Nephron progenitor cell (in vitro differentiated cells): Measurements from ENCODE around the gene KAT2B.

Experiments used
- DNase-seq: peaks from one replicate; pipeline ENCODE4 v3.0.0; 2021
- H3K27ac Mint-ChIP-seq: 2 replicates; pipeline ENCODE4 v1.8.0; 2021; ENCODE audit warnings: mild to moderate bottlenecking, moderate library complexity, mixed read lengths
- H3K27me3 Mint-ChIP-seq: 2 replicates; pipeline ENCODE4 v1.8.0; 2021; ENCODE audit warnings: mild to moderate bottlenecking, low read depth, mixed read lengths; ENCODE audit not compliant: poor library complexity
- H3K36me3 Mint-ChIP-seq: 2 replicates; pipeline ENCODE4 v1.8.0; 2021; ENCODE audit warnings: low read depth, mixed read lengths
- H3K4me1 Mint-ChIP-seq: 2 replicates; pipeline ENCODE4 v1.8.0; 2021; ENCODE audit warnings: mixed read lengths
- H3K4me3 Mint-ChIP-seq: 2 replicates; pipeline ENCODE4 v1.8.0; 2021; ENCODE audit warnings: mild to moderate bottlenecking, moderate library complexity, mixed read lengths
- H3K9me3 Mint-ChIP-seq: 2 replicates; pipeline ENCODE4 v1.8.0; 2021; ENCODE audit warnings: mild to moderate bottlenecking, moderate library complexity, mixed read lengths
- CTCF ChIP-seq: fragments of 200-600 bp; sonication (generic); IDR thresholded peaks from 2 replicates; pipeline ENCODE4 v1.5.0; 2021; ENCODE audit warnings: antibody characterized with exemption

The KAT2B gene

GRCh38 chr3:20190991-20191390 is 150.7 kb downstream of the KAT2B start:
- Mint-ChIP-seq H3K27me3 (no peaks in the 10 kb centered on the region), H3K27ac (no peak overlapping the region), H3K4me1 (no peaks in the 10 kb centered on the region), H3K36me3 (no peaks in the 10 kb centered on the region), H3K4me3 (no peak overlapping the region), H3K9me3 (no peaks in the 10 kb centered on the region)
- TF ChIP-seq CTCF, result no peak
- no peak for DNase-seq

- H3K36me3 Mint-ChIP-seq, result no peaks in the 10 kb centered on the region
- TF ChIP-seq CTCF, result no peak
- H3K27me3 Mint-ChIP-seq, result no peaks in the 10 kb centered on the region
- no peak overlapping the region for H3K4me3 Mint-ChIP-seq
- no peaks in the 10 kb centered on the region for H3K9me3 Mint-ChIP-seq
- H3K27ac Mint-ChIP-seq, result no peak overlapping the region
- no peak for DNase-seq
- H3K4me1 Mint-ChIP-seq, result no peaks in the 10 kb centered on the region
Observed at GRCh38 chr3:20194793-20195460, 154.7 kb downstream of the KAT2B start.

GRCh38 chr3:20197775-20198174 is 157.5 kb downstream of the KAT2B start:
- no peaks in the 10 kb centered on the region for H3K9me3 Mint-ChIP-seq
- no peak for TF ChIP-seq CTCF
- H3K4me1 Mint-ChIP-seq, result no peaks in the 10 kb centered on the region
- no peak overlapping the region for H3K27ac Mint-ChIP-seq
- H3K36me3 Mint-ChIP-seq, result no peaks in the 10 kb centered on the region
- H3K27me3 Mint-ChIP-seq, result peaks cover 5% of the 10 kb centered on the region
- H3K4me3 Mint-ChIP-seq, result no peak overlapping the region
- no peak for DNase-seq

GRCh38 chr3:20201143-20201542 is 160.9 kb downstream of the KAT2B start:
- H3K36me3 Mint-ChIP-seq, result no peaks in the 10 kb centered on the region
- H3K9me3 Mint-ChIP-seq, result peaks cover 6% of the 10 kb centered on the region
- no peak for DNase-seq
- H3K27ac Mint-ChIP-seq, result no peak overlapping the region
- peaks cover 5% of the 10 kb centered on the region for H3K27me3 Mint-ChIP-seq
- H3K4me3 Mint-ChIP-seq, result no peak overlapping the region
- TF ChIP-seq CTCF, result no peak
- H3K4me1 Mint-ChIP-seq, result no peaks in the 10 kb centered on the region
